Measurements from ENCODE around the gene CNOT9.

The CNOT9 gene

DNA sequence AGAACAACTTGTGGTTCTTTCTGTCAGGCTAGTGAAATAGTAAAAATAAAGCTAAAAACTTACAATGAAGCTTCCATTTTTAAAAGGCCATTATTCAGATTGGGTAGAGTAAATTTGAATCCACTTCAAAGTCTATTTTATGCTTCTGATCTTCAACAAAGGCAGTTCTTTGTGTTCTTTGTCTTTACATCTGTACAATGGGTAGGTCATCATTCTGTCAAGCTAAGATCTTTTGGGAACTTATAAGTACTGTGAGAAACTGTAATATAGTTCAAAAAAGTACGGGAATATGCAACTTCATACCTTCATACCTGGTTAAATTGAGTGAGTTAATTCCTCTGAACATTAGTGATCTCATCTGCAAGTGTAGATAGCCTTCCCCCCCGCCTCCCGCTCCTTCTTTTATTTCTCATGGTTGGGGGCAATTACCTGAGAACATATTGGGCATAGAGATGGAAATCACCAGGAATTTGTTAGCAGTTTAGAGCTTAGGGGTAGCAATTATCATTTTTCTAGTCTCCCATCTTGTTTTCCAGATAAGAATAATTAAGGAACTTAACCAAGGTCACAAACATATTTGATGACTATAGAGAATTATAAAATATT is 9.7 kb downstream of the CNOT9 start:
- DNase-seq = no peak

DNA sequence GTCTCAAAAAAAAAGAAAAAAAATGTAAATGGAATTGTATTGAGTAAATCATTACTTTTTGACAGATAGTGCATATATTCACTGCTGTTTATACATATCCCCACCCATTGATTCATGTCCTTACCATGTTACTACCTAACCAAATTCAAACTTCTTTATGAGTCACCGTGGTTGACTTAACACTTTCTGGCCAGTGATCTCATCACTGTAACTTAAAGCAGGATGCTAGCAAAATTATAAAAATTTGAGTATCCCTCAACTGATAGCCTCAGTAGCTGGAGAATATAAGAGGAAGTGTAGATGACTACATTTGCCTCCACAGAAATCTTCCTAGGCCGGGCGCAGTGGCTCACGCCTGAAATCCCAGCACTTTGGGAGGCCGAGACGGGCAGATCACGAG is 13.4 kb downstream of the CNOT9 start:
- no peak for DNase-seq

DNA sequence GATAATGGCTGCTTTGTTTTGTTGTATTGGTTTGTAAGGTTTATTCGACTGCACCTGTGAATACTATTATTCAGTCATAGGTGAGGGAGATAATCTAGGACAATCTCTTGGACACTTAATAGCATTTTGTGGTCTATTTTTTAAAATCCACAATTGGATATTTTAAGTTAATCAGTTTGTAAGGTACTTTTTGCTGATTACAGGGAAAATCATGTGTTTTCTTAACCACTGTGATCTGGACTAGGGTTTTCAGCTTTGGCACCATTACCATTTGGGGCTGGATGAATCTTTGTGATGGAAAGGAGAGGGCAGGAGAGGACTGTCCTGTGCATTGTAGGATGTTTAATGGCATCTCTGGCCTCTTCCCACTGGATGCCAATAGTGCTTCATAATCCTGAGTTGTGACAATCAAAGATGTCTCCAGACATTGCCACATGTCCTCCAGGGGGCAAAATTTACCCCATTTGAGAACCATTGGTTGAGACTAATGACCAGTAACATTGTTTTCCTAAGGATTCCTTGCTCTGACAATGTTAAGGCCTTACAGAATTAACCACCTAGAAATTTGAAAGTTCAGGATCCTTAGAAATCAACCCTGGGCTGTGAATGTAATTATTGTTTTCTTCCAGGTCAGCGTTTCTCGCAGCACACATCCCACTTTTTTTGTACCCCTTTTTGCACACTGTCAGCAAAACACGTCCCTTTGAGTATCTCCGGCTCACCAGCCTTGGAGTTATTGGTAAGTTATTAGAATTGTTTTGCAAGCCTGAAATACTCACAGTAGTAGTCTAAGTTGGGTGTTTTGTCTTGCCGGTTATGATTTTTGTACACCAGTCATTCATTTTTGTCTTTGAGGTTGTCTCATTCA is 15.6 kb downstream of the CNOT9 start:
- no peak for DNase-seq

DNA sequence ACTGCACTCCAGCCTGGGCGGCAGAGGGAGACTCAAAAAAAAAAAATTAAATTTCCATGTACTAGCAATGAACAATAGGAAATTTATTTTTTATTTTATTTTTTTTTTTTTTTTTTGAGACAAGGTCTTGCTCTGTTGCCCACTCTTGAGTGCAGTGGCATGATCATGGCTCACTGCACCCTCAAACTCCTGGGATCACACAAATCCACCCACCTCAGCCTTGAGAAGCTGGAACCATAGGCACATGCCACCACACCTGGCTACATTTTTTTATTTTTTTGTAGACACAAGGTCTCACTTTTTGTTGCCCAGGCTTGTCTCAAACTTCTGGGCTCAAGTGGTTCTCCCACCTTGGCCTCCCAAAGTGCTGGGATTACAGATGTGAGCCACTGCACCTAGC is 16.9 kb downstream of the CNOT9 start:
- DNase-seq = no peak

DNA sequence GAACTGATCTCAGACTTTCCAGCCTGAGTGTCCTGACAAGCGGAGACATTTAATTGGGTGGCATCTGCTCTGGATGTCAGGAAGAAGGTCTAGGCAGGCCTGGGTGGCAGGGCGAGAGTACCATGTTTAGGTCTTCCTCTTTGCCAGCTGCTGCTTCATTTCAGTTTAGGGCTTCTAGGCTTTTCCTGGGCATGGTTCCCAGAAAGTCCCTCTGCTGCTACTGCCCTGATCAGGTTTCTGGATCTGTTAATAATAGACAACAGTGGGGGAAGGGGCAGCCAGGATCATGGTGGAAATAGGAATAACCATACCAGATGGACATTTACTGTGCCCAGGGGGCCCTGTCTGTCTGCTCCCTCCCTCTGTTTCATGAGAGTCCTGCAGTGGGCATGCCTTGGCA is 36.8 kb downstream of the CNOT9 start:
- DNase-seq = no peak

DNA sequence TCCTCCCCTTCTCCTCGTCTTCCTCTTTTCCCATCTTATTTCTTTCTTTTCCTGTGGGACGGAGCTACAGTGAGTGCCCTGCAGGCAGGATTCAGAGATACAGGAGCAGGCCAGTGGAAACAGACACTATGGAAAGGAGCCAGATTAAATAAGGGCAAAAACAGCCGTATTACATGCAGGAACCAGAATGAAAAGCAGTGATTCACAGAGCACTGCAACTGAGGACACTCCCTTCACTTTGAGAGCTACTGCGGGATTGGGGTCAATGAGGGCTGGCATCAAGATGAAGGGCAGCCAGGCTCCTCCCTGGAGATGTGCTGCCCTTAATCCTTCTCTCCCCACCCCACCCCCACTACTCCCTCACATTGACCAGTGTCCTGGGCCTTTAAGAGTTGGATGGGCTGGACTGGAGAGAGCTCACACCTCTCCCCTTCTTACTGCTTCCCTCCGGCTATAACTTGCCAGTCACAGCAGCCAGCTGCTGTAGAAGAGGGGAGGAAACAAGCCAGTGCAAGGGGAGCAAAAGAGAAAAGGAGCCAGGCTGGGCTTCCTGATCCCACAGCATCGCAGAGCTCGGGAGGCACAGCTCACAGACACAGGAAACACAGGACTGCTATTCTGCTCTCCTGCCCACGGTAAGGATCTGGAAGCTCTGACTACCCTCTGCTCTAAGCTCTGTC is 38.9 kb downstream of the CNOT9 start, which contains the start of gene PLCD4:
Gene PLCD4 (plus strand): TSS at position 464 of the 680 bp plus-strand sequence. CDS start 7,841 bp downstream, outside the sequence.
- no peak for DNase-seq

DNA sequence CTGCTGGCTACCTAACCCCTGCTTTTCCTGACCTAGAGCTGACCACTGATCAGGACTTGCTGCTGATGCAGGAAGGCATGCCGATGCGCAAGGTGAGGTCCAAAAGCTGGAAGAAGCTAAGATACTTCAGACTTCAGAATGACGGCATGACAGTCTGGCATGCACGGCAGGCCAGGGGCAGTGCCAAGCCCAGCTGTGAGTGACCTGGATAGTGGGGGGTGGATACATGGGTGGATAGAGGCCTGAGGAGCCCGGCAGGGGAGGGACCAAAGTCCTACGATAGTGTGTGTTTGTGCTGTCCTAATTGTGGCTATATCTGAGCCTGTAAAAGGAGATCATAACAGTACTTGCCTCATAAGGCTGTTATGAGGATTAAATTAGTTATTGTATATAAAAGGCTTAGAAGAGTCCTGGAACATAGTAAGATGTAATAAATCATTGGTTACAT is 47.3 kb downstream of the CNOT9 start:
- no peak for DNase-seq

DNA sequence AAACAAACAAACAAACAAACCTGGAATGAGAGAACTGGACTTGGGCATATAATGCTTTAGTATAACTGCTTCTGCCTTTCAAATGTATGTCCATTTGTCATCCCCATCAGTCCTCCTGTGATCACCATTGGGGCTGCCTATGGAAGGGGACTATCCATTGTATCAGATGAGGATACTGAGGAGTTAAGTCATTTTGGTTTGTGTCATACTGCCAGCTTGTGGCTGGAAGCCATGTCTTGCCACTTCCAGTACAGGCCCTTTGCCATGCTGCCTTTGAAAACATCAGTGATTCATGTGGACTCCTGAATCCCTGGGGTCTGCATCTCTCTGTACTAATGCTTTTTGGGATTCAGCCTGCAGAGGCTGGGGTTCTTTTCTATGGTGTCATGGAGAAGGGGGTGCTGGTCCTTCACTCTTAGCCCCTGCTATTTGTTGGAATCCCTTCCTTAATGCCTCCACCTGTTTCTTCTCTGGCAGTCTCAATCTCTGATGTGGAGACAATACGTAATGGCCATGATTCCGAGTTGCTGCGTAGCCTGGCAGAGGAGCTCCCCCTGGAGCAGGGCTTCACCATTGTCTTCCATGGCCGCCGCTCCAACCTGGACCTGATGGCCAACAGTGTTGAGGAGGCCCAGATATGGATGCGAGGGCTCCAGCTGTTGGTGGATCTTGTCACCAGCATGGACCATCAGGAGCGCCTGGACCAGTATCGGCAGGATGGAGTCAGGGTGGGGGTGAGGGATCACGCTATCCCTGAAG is 49.6 kb downstream of the CNOT9 start:
- DNase-seq = no peak

DNA sequence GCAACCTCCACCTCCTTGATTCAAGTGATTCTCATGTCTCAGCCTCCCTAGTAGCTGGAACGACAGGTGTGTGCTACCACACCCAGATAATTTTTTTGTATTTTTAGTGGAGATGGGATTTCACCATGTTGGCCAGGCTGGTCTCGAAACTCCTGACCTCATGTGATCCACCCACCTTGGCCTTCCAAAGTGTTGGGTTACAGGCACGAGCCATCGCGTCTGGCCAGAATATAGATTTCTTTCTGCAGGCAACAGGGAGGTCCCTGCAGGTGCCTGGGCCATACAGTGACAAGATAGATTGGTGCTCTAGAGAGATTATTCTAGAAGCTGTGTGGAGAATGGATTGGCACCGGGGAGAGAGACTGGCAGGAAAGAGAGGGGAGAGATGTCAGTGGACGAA is 52.4 kb downstream of the CNOT9 start:
- no peak for DNase-seq

DNA sequence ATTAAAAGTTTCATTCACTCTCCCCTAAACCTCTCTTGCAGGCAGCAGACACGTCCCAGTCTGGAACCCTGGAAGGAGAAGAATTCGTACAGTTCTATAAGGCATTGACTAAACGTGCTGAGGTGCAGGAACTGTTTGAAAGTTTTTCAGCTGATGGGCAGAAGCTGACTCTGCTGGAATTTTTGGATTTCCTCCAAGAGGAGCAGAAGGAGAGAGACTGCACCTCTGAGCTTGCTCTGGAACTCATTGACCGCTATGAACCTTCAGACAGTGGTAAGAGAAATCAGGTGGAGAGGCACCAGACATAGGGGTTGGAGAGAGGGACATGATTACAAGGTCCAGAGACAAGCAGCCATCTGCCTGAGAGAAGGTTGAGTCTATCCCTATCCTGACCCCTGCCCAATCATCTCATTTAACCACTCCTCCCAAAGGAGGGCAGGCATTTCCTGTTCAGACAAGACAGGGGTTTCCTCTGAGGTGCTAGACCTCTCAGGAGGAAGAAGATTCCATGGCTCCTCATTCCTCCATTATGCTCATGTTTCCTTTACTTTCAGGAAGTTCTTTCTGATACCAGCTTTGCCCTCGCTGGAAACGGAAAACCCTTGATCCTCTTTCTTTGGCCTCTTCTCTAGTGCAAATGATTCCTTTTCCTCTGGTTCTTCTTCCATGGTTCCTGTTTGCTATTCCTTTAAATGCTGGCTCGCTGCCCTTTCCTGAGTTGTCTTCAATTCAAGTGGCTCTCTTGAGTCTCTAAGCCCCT is 54.1 kb downstream of the CNOT9 start:
- DNase-seq = no peak

DNA sequence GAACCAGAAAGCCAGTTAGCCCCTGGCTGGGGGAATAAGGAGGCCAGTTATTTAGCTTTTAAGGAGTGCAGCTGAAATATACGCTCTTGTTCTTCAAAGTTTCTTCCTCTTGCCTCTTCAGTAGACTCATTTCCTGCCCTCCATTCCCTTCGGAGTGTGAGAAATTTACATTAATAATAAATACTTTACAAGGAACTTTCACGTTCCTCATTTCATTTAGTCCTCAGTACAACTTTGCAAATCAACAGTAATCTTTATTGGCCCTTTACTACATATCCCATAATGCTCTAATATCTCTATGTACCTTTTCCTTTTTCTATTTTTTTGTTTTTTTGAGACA is 54.7 kb downstream of the CNOT9 start:
- DNase-seq = no peak

DNA sequence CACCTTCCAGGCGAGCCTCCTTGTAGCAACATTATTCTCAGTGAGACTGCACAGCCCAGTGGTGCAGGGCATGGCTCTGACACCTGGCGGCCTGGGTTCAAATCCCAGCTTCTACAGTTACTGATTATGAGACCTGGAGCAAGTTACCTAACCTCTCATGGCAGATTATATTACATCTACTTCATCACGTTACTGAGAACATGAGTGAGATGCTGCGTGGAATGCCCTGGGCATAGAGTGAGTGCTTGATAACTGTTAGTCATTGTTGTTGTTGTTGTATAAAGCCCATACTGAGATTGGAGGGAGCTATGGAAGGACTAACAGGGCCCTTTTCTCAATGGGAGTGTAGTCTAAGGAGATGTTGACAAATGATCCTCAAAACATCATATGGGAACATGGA is 57.7 kb downstream of the CNOT9 start:
- no peak for DNase-seq

DNA sequence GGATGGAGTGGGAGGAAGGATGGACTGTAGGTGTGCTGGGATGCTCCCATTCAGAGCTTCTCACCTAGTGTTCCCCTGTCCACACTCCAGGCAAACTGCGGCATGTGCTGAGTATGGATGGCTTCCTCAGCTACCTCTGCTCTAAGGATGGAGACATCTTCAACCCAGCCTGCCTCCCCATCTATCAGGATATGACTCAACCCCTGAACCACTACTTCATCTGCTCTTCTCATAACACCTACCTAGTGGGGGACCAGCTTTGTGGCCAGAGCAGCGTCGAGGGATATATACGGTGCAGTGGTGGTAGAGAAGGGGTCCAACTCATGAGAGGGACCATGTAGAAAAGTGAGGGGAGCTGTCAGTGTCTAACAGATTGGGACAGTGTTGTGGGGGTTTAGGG is 59.3 kb downstream of the CNOT9 start:
- no peak for DNase-seq

DNA sequence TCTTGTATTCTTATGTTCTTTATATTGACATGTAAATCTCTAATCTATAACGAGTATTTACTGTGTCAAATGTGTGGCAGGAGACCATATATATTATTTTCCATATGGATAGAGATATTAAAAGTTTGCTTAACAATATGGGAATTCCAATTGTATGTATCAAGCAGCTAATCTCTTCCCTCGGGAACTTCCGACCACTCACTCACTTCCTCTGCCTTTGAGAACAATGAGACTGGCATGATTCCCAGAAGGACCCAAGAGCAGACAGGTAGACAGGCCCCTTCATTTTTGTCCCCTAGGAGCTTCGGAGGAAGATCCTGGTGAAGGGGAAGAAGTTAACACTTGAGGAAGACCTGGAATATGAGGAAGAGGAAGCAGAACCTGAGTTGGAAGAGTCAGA is 63.2 kb downstream of the CNOT9 start:
- DNase-seq = no peak

DNA sequence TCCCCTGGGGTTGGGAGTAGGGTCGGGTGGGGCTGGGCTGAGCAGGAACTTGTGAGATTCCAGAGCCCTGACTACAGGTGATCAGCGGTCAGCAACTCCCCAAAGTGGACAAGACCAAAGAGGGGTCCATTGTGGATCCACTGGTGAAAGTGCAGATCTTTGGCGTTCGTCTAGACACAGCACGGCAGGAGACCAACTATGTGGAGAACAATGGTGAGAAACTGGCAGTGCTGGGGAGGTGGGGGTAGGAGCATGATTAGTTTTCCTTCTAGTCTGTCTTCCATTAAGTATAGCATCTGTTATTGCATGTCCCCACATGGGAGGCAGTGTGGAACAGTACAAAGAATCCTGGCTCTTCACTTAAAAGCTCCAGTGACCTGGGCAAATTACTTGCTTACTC is 67.1 kb downstream of the CNOT9 start:
- no peak for DNase-seq

DNA sequence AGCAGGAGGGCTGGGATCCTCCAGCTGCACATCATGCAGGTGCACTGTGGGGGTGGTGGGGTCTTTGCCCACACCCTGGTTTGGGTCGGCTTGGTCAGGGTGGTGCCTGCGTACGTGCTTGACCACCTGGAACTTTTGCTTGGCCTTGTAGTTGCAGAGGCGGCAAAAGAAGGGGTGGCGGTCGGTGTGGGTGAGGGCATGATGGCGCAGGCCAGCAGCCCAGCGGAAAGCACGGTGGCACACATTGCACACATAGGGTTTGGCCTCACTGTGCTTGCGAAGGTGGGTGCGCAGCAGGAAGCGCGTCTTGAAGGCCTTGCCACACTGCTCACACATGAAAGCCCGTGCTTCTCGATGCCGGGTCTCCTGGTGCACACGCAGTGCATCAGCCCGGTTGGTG is 69.7 kb downstream of the CNOT9 start:
- no peak for DNase-seq

DNA sequence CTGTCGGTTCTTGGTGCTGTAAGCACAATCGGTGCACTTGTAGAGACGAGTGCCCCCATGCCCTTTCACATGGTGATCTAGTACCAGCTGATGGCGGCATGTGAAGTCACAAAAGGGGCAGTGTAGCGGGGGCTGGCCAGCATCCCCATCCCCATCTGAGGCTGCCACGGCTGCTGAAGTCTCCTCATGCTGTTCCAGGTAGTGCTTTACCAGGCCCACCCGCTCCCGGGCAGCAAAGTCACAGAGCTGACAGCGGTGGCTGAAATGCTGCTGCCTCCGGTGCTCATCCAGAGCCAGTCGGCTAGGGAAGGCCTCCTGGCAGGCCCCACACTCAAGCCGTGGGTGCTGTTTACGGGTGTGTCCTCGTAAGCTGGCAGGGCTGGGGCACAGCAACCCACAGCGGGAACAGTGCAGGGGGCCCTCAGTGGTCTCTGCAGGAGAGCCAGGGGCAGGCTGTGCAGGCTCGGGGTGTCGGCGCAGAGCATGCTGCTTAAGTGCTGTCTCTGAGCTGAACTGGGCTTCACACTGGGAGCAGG is 73.5 kb downstream of the CNOT9 start:
- no peak for DNase-seq

DNA sequence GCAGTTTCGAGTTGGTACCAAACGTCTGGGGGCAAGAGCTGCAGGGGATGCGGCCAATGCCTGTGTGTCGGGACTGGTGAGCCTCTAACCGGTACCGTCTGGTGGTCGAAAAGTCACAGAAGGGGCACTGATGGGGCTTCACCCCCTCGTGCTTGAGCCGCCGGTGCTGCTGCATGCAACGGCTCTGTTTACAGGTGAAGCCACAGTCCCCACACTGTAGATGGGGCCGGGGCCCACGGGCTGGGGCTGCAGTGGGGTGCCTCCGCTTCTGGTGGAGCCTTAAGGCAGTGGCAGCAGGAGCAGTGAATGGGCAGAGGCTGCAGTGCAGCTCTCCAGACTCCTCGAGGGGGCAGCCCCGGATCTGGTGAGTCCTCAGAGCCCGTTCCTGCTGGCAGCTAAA is 74.1 kb downstream of the CNOT9 start:
- DNase-seq = no peak

DNA sequence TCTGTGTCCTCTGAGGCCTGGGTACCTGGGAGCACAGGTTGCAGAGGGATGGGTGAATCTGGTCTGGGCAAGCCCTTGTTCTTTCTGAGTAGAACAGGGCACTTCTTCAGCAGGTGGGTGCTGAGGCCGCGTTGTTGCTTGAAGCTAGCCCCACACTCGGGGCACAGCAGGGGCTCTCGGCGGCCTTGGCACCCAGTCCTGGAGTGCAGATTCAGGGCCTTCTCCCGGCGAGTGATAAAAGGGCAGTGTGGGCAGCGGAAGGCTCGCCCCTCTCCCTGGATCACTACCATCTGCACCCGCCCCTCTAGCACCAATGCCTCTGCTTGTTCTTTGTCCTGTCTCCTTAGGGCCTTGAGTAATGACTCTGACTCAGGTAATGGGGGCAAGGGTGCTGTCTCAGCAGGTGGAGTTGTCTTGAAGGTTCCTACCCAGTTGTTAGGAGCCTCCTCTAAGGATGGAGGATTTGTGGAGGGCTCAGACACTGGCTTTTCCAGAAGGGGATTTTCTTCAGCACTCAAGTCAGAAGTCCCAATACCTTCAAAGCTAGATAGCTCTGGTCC is 75.2 kb downstream of the CNOT9 start:
- no peak for DNase-seq

DNA sequence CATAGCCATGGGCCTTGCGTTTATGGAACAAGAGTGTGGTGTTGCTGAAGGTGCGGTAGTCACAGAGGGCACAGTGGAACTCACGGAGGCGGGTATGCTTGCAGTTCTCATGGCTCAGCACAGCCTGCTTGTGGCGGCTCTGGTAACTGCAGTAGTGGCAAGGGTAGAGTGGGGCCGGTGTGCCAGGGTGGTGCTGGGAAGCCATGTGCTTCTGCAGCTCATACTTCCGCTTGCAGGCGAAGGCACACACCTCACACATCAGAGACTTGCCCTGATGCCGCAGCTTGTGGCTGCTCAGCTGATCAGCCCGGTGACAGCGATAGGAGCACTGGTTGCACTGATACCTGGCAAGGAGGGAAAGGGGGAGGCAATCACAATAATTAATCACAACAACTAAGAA is 76.1 kb downstream of the CNOT9 start:
- DNase-seq = no peak

DNA sequence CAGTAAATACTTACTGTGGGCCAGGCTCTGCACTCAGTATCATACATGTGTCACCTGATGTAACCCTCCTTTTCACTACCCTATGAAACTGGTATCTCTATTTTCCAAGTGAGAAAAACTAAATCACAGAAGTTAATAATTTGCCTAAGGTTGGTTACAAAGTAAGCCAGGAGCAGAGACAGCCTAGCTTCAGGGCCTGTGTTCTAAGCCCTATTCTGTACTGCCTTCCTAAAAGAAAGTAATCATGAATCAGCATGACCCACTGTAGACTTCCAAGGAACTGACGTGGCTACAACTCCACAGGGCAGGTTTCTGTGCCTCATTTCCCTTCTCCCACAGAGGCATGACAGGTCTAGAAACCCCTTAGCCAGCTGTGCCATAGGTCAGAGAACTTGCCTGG is 76.5 kb downstream of the CNOT9 start:
- DNase-seq = no peak

All from effector CD4-positive, alpha-beta T cell (primary cell).